Left ventricle myocardium inferior (tissue), 1 donor: ENCODE measurements around the gene CSF3. TPM values are rescaled to one million over a fixed set of nuclear protein-coding genes. Genes with fewer than 3 reads are reported as not detected.

ENCODE experiments used
- DNase-seq: peaks from one replicate; pipeline ENCODE4 v3.0.0-alpha.2; 2020
- H3K27ac ChIP-seq: fragments of 200-600 bp; replicated peaks from 2 replicates; pipeline ENCODE4 v1.8.0; 2021
- H3K27me3 ChIP-seq: fragments of 200-600 bp; 2 replicates; pipeline ENCODE4 v1.8.0; 2021; ENCODE audit warnings: low read depth
- H3K36me3 ChIP-seq: fragments of 200-600 bp; 2 replicates; pipeline ENCODE4 v1.8.0; 2021
- H3K4me1 ChIP-seq: fragments of 200-600 bp; 2 replicates; pipeline ENCODE4 v1.8.0; 2021
- H3K4me3 ChIP-seq: fragments of 200-600 bp; 2 replicates; pipeline ENCODE4 v1.8.0; 2021; ENCODE audit warnings: mild to moderate bottlenecking, moderate library complexity
- H3K9me3 ChIP-seq: fragments of 200-600 bp; replicated peaks from 2 replicates; pipeline ENCODE4 v1.8.0; 2021
- intact Hi-C: fragments of 100-400 bp; cut with micrococcal nuclease; formaldehyde crosslinking; loops from one replicate; pipeline ENCODE4 v1.11.0; 2022
- long read RNA-seq: library from polyadenylated mRNA; unstranded; transcript quantifications from one replicate; pipeline ENCODE4 v2.0.0, GENCODE V29; 2021
- total RNA-seq: library from RNA; stranded (reverse); fragmentation: NEBNext Ultra II Directional; extraction: Animal tissue kit (Norgen Biotek cat#: 25700); gene quantifications from one replicate; pipeline ENCODE4 v1.2.1, GENCODE V29; 2021
- TF ChIP-seq, protein P1 (sequence below): fragments of 200-600 bp; IDR thresholded peaks from 2 replicates; pipeline ENCODE4 v1.8.0; 2021; ENCODE audit warnings: antibody characterized with exemption, mild to moderate bottlenecking, borderline replicate concordance
- donor health status: DM: no; HTN: yes; CAD: no; lungs with severe emphysema.

Gene CSF3, protein sequence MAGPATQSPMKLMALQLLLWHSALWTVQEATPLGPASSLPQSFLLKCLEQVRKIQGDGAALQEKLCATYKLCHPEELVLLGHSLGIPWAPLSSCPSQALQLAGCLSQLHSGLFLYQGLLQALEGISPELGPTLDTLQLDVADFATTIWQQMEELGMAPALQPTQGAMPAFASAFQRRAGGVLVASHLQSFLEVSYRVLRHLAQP
- total RNA-seq, result not detected
- long read RNA-seq, result 0 reads

DNA sequence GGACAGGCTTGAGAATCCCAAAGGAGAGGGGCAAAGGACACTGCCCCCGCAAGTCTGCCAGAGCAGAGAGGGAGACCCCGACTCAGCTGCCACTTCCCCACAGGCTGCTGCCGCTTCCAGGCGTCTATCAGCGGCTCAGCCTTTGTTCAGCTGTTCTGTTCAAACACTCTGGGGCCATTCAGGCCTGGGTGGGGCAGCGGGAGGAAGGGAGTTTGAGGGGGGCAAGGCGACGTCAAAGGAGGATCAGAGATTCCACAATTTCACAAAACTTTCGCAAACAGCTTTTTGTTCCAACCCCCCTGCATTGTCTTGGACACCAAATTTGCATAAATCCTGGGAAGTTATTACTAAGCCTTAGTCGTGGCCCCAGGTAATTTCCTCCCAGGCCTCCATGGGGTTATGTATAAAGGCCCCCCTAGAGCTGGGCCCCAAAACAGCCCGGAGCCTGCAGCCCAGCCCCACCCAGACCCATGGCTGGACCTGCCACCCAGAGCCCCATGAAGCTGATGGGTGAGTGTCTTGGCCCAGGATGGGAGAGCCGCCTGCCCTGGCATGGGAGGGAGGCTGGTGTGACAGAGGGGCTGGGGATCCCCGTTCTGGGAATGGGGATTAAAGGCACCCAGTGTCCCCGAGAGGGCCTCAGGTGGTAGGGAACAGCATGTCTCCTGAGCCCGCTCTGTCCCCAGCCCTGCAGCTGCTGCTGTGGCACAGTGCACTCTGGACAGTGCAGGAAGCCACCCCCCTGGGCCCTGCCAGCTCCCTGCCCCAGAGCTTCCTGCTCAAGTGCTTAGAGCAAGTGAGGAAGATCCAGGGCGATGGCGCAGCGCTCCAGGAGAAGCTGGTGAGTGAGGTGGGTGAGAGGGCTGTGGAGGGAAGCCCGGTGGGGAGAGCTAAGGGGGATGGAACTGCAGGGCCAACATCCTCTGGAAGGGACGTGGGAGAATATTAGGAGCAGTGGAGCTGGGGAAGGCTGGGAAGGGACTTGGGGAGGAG is at the start of gene CSF3:
TSS of gene CSF3 (plus strand) at position 436 of the 993 bp plus-strand sequence. CDS start at position 471, 35 bp downstream.
- H3K4me1 ChIP-seq, result peaks cover 58% of the 10 kb centered on the region
- intact Hi-C loops, result no loop called here
- H3K27me3 ChIP-seq, result no peaks in the 10 kb centered on the region
- H3K4me3 ChIP-seq, result no peak within 1 kb of the TSS
- DNase-seq, result no peak
- no peaks in the 10 kb centered on the region for H3K9me3 ChIP-seq
- TF ChIP-seq, protein P1, sequence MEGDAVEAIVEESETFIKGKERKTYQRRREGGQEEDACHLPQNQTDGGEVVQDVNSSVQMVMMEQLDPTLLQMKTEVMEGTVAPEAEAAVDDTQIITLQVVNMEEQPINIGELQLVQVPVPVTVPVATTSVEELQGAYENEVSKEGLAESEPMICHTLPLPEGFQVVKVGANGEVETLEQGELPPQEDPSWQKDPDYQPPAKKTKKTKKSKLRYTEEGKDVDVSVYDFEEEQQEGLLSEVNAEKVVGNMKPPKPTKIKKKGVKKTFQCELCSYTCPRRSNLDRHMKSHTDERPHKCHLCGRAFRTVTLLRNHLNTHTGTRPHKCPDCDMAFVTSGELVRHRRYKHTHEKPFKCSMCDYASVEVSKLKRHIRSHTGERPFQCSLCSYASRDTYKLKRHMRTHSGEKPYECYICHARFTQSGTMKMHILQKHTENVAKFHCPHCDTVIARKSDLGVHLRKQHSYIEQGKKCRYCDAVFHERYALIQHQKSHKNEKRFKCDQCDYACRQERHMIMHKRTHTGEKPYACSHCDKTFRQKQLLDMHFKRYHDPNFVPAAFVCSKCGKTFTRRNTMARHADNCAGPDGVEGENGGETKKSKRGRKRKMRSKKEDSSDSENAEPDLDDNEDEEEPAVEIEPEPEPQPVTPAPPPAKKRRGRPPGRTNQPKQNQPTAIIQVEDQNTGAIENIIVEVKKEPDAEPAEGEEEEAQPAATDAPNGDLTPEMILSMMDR, result no peak
- peak within 1 kb of the TSS; percentile 56 for H3K27ac ChIP-seq
- H3K36me3 ChIP-seq, result peaks cover 11% of the 10 kb centered on the region

DNA sequence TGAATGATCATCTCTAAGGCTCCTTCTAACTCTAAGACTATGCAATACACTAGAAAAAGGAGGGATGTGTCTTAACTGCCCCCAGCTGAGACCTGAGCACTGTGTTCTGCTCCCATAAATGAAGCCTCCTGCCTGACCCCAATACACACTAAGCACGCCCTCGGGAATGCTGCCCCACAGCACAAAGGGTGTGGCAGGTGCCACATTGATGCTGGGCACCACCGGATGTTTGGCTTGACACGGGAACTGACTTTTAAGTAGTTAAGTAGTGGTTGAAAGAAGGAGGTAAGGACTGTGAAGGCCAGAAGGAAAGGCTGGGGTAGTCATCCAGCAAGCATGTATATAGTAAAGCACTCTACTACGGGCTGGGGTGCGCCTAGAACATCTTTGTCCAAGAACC is 48.5 kb upstream of the CSF3 start:
- H3K36me3 ChIP-seq, result no peaks in the 10 kb centered on the region
- intact Hi-C loops, result no loop called here
- TF ChIP-seq, protein P1, result no peak
- DNase-seq, result no peak
- peak overlapping the region; percentile 23 for H3K27ac ChIP-seq
- no peaks in the 10 kb centered on the region for H3K9me3 ChIP-seq
- no peak overlapping the region for H3K4me3 ChIP-seq
- peaks cover 66% of the 10 kb centered on the region for H3K27me3 ChIP-seq
- no peaks in the 10 kb centered on the region for H3K4me1 ChIP-seq

DNA sequence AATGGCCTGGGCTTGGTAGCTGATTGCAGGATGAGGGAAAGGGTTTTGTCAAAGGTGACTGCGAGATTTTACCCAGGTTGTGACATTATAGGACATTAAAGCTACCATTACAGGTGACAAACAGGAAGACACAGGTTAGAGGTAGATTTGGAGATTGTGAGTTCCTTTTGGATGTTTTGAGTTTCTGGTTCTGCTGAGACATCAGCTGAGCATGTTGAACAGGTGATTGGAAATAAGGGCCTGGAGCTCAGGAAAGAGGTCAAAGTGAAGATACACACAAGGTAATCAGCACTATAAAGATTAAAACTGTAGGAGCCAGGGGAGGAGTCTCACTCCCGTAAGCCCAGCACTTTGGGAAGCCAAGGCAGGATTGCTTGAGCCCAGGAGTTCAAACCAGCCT is 46.5 kb upstream of the CSF3 start:
- no peaks in the 10 kb centered on the region for H3K4me1 ChIP-seq
- no peaks in the 10 kb centered on the region for H3K36me3 ChIP-seq
- H3K4me3 ChIP-seq, result no peak overlapping the region
- no peak overlapping the region for H3K27ac ChIP-seq
- H3K27me3 ChIP-seq, result peaks cover 65% of the 10 kb centered on the region
- DNase-seq, result no peak
- intact Hi-C loops, result no loop called here
- no peaks in the 10 kb centered on the region for H3K9me3 ChIP-seq
- TF ChIP-seq, protein P1, result no peak

DNA sequence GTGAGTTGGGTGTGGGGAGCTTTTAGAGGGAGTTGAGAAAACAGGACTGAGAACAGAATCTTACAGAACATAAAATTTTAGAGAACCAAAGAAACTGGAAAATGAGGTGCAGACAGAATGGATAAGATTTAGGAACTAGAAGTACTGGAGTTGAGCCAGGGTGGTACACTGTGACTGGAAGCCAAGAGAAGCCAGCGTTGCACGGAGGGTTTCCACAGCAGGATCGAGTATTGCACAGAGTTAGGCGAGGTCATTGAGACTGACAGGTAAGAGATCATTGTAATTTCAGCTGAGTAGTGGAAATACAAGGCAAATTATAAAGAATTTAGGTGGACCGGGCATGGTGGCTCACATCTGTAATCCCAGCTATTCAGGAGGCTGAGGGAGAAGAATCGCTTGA is 45.9 kb upstream of the CSF3 start:
- Histone ChIP-seq H3K36me3 (no peaks in the 10 kb centered on the region), H3K4me3 (no peak overlapping the region), H3K27ac (no peak overlapping the region), H3K9me3 (no peaks in the 10 kb centered on the region), H3K4me1 (no peaks in the 10 kb centered on the region), H3K27me3 (peaks cover 65% of the 10 kb centered on the region)
- intact Hi-C loops, result no loop called here
- DNase-seq, result no peak
- TF ChIP-seq, protein P1, result no peak

DNA sequence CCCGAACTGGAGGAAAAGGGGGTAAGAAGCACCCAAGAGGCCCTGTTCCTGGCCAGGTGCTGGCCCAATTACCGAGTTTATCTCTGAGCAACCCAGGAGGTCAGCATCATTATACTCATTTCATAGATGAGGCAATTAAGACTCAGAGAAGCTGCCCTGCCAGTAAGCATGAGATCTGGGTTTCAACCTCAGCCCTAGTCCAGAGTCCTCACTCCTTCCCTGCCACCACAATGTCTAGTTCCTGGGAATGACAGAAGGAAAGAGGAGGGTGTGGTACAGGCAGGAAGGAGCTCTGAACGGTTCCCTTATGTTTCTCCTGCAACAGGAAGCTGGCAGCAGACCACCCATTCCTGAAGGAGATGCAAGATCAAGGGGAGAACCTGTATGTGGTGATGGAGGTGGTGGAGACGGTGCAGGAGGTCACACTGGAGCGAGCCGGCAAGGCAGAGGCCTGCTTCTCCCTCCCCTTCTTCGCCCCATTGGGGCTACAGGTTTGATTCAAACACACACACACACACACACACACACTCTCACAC is 45.0 kb upstream of the CSF3 start:
- Histone ChIP-seq H3K36me3 (no peaks in the 10 kb centered on the region), H3K4me3 (no peak overlapping the region), H3K9me3 (no peaks in the 10 kb centered on the region), H3K27me3 (peaks cover 68% of the 10 kb centered on the region), H3K4me1 (no peaks in the 10 kb centered on the region), H3K27ac (no peak overlapping the region)
- intact Hi-C loops, result no loop called here
- no peak for DNase-seq
- TF ChIP-seq, protein P1, result no peak
